Right atrium auricular region (tissue), 2 donors: ENCODE results near the gene TRIM46. TPM values are rescaled to one million over a fixed set of nuclear protein-coding genes. Genes with fewer than 3 reads are reported as not detected.

ENCODE experiments used
- DNase-seq: peaks from one replicate; pipeline ENCODE4 v3.0.0-alpha.2; 2019; ENCODE audit warnings: low spot score
- H3K27ac ChIP-seq, 2 donors: fragments of 200-600 bp; sonication (generic); 1 replicate in 1 of 2; 2 replicates in 1 of 2; pipeline ENCODE4 v1.5.1; 2016 to 2019
- H3K27me3 ChIP-seq, 2 donors: fragments of 200-600 bp; sonication (generic); one replicate each; pipeline versions ENCODE4 v1.5.1 to v1.6.0; 2017 to 2019
- H3K36me3 ChIP-seq: fragments of 200-600 bp; sonication (generic); one replicate; pipeline ENCODE4 v1.5.1; 2016
- H3K4me1 ChIP-seq, 2 donors: fragments of 200-600 bp; sonication (generic); one replicate each; pipeline versions ENCODE4 v1.5.1 to v1.6.0; 2017 to 2019
- H3K4me3 ChIP-seq, 2 donors: fragments of 200-600 bp; sonication (generic); 1 replicate in 1 of 2; 2 replicates in 1 of 2; pipeline ENCODE4 v1.5.1; 2017 to 2019; ENCODE audit warnings: mild to moderate bottlenecking in 1 of 2, moderate library complexity in 1 of 2
- H3K9me3 ChIP-seq, 2 donors: fragments of 200-600 bp; sonication (generic); one replicate each; pipeline ENCODE4 v1.5.1; 2019
- CTCF ChIP-seq, 2 donors: fragments of 200-600 bp; sonication (generic); IDR thresholded peaks; one replicate each; pipeline ENCODE4 v1.5.1; 2019; ENCODE audit warnings: antibody characterized with exemption in 2 of 2
- total RNA-seq, 2 donors: library from RNA; depleted of rRNA; stranded (reverse); fragments of >200 nt; gene quantifications; one replicate each; pipeline ENCODE4 v1.1.0, GENCODE V29; 2016

The TRIM46 gene
- total RNA-seq, 2 donors from 2014 or later: 0.20 TPM; not detected in 1

GRCh38 chr1:155130272-155131006, 43.2 kb upstream of the TRIM46 start:
- no peak for TF ChIP-seq CTCF (IDR thresholded peaks at IDR 0.05)
- no peaks in the 10 kb centered on the region for H3K9me3 ChIP-seq
- peaks cover 39% of the 10 kb centered on the region for H3K36me3 ChIP-seq
- H3K27me3 ChIP-seq: no peaks in the 10 kb centered on the region
- no peak for DNase-seq
- H3K4me3 ChIP-seq: peak overlapping the region; percentile 79 to 82
- H3K4me1 ChIP-seq: peaks cover 0 to 91% of the 10 kb centered on the region in 2 donors
- H3K27ac ChIP-seq: peak overlapping the region; percentile 91 to 94

- TF ChIP-seq CTCF (IDR thresholded peaks at IDR 0.05): no peak
- Histone ChIP-seq H3K27ac (peak overlapping the region; percentile 91 to 94), H3K27me3 (no peaks in the 10 kb centered on the region), H3K9me3 (no peaks in the 10 kb centered on the region), H3K4me1 (peaks cover 0 to 83% of the 10 kb centered on the region in 2 donors), H3K36me3 (peaks cover 39% of the 10 kb centered on the region), H3K4me3 (peak overlapping the region in 1 of 2 donors; percentile 79)
- no peak for DNase-seq
Measured at GRCh38 chr1:155131285-155131684, 42.4 kb upstream of the TRIM46 start.

GRCh38 chr1:155131856-155132255, 41.8 kb upstream of the TRIM46 start:
- peaks cover 39% of the 10 kb centered on the region for H3K36me3 ChIP-seq
- H3K27ac ChIP-seq: peak overlapping the region; percentile 91 to 94
- no peak for TF ChIP-seq CTCF (IDR thresholded peaks at IDR 0.05)
- H3K4me1 ChIP-seq: peaks cover 0 to 83% of the 10 kb centered on the region in 2 donors
- no peaks in the 10 kb centered on the region for H3K9me3 ChIP-seq
- H3K27me3 ChIP-seq: no peaks in the 10 kb centered on the region
- H3K4me3 ChIP-seq: no peak overlapping the region
- DNase-seq: no peak

GRCh38 chr1:155133799-155134281, 39.8 kb upstream of the TRIM46 start:
- DNase-seq: no peak
- no peak for TF ChIP-seq CTCF (IDR thresholded peaks at IDR 0.05)
- H3K4me1 ChIP-seq: peaks cover 0 to 84% of the 10 kb centered on the region in 2 donors
- H3K36me3 ChIP-seq: peaks cover 39% of the 10 kb centered on the region
- H3K27me3 ChIP-seq: no peaks in the 10 kb centered on the region
- H3K9me3 ChIP-seq: no peaks in the 10 kb centered on the region
- H3K27ac ChIP-seq: peak overlapping the region; percentile 97 to 99
- no peak overlapping the region for H3K4me3 ChIP-seq

GRCh38 chr1:155134322-155134721, 39.3 kb upstream of the TRIM46 start:
- Histone ChIP-seq H3K9me3 (no peaks in the 10 kb centered on the region), H3K27ac (peak overlapping the region; percentile 97 to 99), H3K27me3 (no peaks in the 10 kb centered on the region), H3K36me3 (peaks cover 39% of the 10 kb centered on the region), H3K4me1 (peaks cover 0 to 84% of the 10 kb centered on the region in 2 donors), H3K4me3 (no peak overlapping the region)
- no peak for DNase-seq
- no peak for TF ChIP-seq CTCF (IDR thresholded peaks at IDR 0.05)
